IPS DF 6.9 (cell line): Measurements from ENCODE around the gene IGF2.
"Not testable (repeated sequence)": the region's sequence is repeated elsewhere in the genome, so short reads cannot be mapped to it uniquely, and the experiment has no call there.

ENCODE experiments used
- DNase-seq: peaks from one replicate; pipeline ENCODE4 v3.0.0-alpha.2; 2013; ENCODE audit warnings: low read depth, low spot score
- H3K27ac ChIP-seq: one replicate; pipeline ENCODE4 v1.5.1; 2013; ENCODE audit warnings: low read length, control low read depth
- H3K27me3 ChIP-seq: 2 replicates; pipeline ENCODE4 v1.6.1; 2013; ENCODE audit warnings: mild to moderate bottlenecking, low read length; ENCODE audit not compliant: control insufficient read depth, insufficient read depth
- H3K36me3 ChIP-seq: 2 replicates; pipeline ENCODE4 v1.6.1; 2013; ENCODE audit warnings: low read length; ENCODE audit not compliant: control insufficient read depth, insufficient read depth
- H3K4me1 ChIP-seq: 2 replicates; pipeline ENCODE4 v1.6.1; 2013; ENCODE audit warnings: low read length; ENCODE audit not compliant: control insufficient read depth, insufficient read depth
- H3K4me3 ChIP-seq: 2 replicates; pipeline ENCODE4 v1.5.1; 2013; ENCODE audit warnings: mild to moderate bottlenecking, low read length
- H3K9me3 ChIP-seq: 2 replicates; pipeline ENCODE4 v1.6.1; 2013; ENCODE audit warnings: low read length, inconsistent platforms; ENCODE audit not compliant: control insufficient read depth, insufficient read depth
- WGBS: extraction: QIAGEN DNeasy Blood & Tissue Kit; methylation state at CpG from one replicate; pipeline ENCODE4 v1.1.7; 2013; ENCODE audit warnings: mixed read lengths, missing lambda C conversion rate; ENCODE audit not compliant: insufficient read length, insufficient coverage; 5-methylcytosine and 5-hydroxymethylcytosine counted together

Gene IGF2

DNA sequence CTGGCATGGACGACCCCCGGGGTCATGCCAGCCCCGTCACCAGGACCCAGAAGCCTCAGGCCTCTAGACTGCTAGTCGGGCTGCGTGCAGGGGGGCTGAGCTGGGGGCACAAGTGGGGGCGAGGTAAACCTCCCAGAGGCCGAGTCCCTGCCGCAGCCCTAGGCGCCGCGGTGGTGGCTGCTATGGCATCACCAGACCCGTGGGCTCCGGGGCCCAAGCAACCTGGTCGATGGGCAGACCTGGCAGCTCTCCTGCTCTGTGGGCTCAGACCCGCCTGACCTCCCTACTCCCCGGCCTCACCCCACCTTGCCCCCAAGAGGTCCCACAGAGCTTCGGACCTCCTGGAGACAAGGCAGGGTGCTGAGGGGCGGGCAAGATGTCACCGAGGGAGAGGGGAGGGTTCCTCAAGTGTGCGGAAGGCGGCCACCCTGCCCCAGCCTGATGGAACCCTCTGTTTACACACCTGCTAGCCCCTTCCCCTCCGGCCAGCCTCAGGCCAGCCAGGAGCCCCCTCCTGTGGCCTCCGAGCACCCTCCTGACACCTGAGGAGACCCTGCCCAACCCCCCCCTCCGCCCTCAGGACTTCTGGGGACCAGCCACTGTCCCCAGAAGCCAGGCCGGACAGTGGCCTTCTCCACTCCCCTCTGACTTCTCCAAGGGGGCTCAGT is 9.4 kb downstream of the IGF2 start:
- DNase-seq: no peak
- WGBS: no CpG with 5 or more reads among the region's 25 CpGs
- no peak overlapping the region for H3K4me3 ChIP-seq

DNA sequence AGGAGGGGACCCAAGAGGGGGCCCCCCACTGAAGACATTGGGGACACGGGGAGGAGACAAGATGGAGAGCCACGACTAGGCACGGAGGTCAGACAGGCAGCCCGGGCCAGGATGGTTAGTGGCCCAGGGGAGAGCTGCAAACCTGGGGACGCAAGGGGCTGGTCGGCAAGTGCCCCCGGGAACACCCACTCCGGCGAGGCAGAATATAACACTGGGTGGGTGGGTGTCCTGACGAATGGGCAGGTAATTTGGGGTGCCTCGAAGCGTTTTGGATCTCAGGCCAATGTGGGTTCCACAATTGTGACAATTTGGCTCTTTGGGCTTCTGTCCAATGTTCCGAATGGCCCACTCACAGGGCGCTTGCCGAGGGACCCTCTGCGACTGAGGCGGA is 9.9 kb downstream of the IGF2 start:
- Histone ChIP-seq H3K27ac (no peak overlapping the region), H3K27me3 (no peaks in the 10 kb centered on the region), H3K9me3 (no peaks in the 10 kb centered on the region), H3K36me3 (no peaks in the 10 kb centered on the region), H3K4me3 (no peak overlapping the region), H3K4me1 (no peaks in the 10 kb centered on the region)
- no CpG with 5 or more reads among the region's 17 CpGs for WGBS
- DNase-seq: no peak

More for the DNA sequence above, 9.4 kb downstream of the IGF2 start:
- Histone ChIP-seq H3K27me3 (no peaks in the 10 kb centered on the region), H3K9me3 (no peaks in the 10 kb centered on the region), H3K36me3 (no peaks in the 10 kb centered on the region), H3K27ac (no peak overlapping the region), H3K4me1 (no peaks in the 10 kb centered on the region)

DNA sequence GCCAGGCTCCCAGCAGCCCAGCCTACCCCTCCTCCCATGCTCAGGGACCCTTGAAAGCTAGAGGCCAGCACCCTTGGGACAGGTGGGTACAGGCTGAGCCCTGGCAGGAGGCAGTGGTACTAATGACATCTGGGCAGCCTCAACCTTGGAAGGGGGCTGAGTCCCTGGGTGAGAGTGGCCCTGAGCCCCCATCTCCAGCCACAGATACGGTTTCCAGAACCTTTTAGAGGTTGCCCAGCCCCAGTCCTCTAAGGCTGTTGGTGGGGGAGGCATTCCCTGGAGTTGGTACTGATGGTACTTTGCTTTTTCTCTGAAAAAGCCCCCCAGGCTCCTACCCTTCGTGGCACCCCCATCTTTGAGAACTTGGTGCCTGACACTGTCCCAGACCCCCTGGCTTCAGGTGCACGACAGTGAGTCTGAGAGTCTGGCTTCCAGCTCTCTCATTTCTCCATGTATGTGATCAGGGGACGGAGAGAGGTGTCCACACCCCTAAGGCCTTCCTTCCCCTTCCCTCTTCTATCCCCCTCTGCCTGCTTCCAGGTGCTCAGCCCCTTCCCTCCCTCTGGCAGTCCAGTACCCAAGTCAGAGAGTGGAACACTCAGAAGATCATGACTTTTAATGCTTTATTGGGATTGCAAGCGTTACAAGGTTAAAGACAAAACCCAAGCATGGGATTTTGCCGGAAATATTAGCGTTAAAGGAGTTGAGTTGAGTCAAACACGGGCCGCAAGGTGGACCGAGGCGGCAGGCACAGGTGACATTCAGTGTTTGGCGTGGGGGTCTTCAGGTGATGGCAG is 10.5 kb downstream of the IGF2 start:
- no CpG with 5 or more reads among the region's 12 CpGs for WGBS
- Histone ChIP-seq H3K27me3 (no peaks in the 10 kb centered on the region), H3K36me3 (no peaks in the 10 kb centered on the region), H3K4me3 (no peak overlapping the region), H3K9me3 (no peaks in the 10 kb centered on the region), H3K4me1 (no peaks in the 10 kb centered on the region), H3K27ac (no peak overlapping the region)
- DNase-seq: no peak

DNA sequence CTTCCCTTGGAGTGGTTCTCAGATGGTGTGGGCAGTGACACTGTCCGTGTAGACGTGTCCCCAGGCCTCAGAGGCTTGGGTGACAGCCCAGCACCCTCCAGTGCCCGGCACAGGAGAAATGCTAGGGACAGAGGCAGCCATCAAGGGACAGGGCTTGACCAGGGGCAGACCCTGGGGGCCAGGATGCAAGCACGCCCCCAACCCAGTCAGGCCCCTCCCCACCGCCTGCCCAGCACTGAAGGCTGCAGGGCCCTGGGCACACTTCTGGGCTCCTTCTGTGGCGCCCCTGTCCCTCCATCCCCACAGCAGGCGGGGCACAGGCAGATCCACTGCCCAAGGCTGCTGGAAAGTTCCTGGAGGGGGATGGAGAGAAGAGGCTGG is 11.1 kb downstream of the IGF2 start:
- Histone ChIP-seq H3K36me3 (no peaks in the 10 kb centered on the region), H3K4me3 (no peak overlapping the region), H3K27me3 (no peaks in the 10 kb centered on the region), H3K9me3 (no peaks in the 10 kb centered on the region), H3K27ac (no peak overlapping the region), H3K4me1 (no peaks in the 10 kb centered on the region)
- no CpG with 5 or more reads among the region's 7 CpGs for WGBS
- DNase-seq: no peak

DNA sequence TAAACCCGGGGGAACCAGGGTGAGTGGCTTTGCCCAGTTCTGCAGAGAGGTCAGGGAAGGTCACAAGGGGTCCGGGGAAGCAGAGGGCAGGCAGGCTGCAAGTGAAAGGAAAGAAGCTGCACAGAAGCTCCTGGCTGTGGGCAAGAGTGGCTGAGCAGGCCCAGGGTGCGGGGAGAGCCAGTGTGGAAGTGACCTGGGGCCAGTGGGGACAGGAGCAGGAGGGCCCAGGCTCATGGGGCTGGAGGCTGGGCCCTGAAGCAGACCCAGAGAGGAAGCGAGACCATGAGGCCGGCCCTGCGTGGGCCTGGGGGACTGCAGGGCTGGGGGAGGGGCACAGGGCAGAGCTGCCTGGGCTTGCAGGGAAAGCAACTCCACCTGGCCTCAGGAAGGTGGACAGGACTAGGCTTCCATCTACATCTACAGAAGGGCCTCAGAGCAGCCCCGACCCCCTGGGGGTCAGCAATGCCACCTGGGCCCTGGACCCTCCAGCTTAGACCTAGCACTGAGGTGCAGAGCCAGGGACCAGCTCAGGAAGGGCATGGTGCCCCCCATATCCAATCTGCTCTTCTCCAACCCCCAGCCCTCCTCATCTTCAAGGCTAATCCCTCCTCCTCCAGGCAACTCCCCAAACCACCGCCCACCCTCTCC is 11.6 kb downstream of the IGF2 start:
- Histone ChIP-seq H3K27ac (no peak overlapping the region), H3K9me3 (no peaks in the 10 kb centered on the region), H3K4me3 (no peak overlapping the region), H3K36me3 (no peaks in the 10 kb centered on the region), H3K4me1 (0 out of 2 replicates have a peak, but pooled peaks cover under 1% of the 10 kb centered on the region), H3K27me3 (no peaks in the 10 kb centered on the region)
- no peak for DNase-seq
- WGBS: no CpG with 5 or more reads among the region's 8 CpGs

DNA sequence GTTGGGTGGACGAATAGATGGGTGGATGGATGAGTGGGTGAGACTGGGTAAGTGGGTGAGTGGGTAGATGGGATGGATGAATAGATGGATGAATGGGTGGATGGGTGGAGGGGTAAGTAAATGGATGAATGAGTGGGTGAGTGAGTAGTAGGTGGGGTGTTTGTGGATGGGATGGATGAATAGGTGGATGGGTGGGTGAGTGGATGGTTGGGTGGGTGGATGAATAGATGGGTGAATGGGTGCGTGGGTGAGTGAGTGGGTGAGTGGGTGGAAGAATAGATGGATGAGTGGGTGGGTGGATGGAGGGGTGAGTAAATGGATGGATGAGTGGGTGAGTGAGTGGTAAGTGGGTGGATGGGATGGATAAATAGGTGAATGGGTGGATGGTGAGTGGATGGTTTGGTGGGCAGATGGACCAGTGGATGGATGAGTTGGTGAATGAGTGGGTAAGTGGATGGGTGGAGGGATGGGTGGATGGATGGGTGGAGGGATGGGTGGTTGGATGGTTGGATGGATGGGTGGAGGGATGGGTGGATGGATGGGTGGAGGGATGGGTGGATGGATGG is 12.6 kb downstream of the IGF2 start:
- Histone ChIP-seq H3K27me3 (no peaks in the 10 kb centered on the region), H3K27ac (no peak overlapping the region), H3K4me3 (no peak overlapping the region), H3K9me3 (no peaks in the 10 kb centered on the region), H3K36me3 (no peaks in the 10 kb centered on the region), H3K4me1 (0 out of 2 replicates have a peak, but pooled peaks cover 1% of the 10 kb centered on the region)
- 100% methylated on average over 1 of the region's 2 CpGs for WGBS
- DNase-seq: no peak

DNA sequence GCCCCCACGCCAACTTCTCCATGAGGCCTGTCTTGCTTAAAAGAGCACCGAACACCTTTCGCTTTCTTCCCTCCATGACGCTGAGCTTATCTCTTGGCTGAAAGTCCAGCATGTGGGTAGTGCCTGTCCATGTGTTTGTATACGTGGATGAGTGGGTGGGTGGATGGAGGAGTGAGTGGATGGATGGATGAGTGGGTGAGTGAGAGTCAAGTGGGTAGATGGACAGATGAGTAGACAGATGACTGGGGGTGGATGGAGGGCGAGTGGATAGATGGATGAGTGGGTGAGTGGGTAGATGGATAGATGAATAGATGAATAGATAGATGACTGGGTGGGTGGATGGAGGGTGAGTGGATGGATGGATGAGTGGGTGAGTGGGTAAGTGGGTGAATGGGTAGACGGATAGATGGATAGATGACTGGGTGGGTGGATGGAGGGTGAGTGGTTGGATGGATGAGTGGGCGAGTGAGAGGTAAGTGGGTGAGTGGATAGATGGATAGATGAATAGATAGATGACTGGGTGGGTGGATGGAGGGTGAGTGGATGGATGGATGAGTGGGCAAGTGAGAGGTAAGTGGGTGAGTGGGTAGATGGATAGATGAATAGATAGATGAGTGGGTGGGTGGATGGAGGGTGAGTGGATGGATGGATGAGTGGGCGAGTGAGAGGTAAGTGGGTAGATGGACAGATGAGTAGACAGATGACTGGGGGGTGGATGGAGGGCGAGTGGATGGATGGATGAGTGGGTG is 14.3 kb downstream of the IGF2 start:
- H3K27me3 ChIP-seq, H3K36me3 ChIP-seq: not testable (repeated sequence)

DNA sequence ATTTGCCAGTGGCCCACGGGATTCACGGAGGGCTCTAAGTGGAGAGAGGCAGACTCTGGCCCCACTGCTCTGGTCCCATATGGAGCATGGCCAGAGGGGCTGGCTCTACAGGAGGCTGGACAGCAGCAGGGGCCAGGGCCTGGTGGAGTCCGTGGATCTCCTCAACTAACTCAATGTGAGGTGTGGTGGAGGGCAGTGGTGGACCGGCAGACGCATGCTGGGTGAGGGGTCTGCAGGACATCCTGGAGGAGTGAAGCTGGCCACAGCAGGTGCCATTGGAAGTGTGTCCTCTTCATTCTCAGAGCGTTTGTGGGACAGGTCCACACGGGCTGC is 15.6 kb downstream of the IGF2 start:
- no CpG with 5 or more reads among the region's 7 CpGs for WGBS
- H3K4me1 ChIP-seq: peaks cover 1% of the 10 kb centered on the region; the same call in 1 of the 2 replicates
- H3K9me3 ChIP-seq: no peaks in the 10 kb centered on the region
- H3K27ac ChIP-seq: no peak overlapping the region
- no peaks in the 10 kb centered on the region for H3K36me3 ChIP-seq
- H3K4me3 ChIP-seq: no peak overlapping the region
- no peaks in the 10 kb centered on the region for H3K27me3 ChIP-seq
- no peak for DNase-seq

More for the DNA sequence above, 14.3 kb downstream of the IGF2 start:
- not testable (repeated sequence) for H3K4me1 ChIP-seq, H3K9me3 ChIP-seq, H3K4me3 ChIP-seq, DNase-seq, H3K27ac ChIP-seq
- WGBS: no CpG with 5 or more reads among the region's 10 CpGs

DNA sequence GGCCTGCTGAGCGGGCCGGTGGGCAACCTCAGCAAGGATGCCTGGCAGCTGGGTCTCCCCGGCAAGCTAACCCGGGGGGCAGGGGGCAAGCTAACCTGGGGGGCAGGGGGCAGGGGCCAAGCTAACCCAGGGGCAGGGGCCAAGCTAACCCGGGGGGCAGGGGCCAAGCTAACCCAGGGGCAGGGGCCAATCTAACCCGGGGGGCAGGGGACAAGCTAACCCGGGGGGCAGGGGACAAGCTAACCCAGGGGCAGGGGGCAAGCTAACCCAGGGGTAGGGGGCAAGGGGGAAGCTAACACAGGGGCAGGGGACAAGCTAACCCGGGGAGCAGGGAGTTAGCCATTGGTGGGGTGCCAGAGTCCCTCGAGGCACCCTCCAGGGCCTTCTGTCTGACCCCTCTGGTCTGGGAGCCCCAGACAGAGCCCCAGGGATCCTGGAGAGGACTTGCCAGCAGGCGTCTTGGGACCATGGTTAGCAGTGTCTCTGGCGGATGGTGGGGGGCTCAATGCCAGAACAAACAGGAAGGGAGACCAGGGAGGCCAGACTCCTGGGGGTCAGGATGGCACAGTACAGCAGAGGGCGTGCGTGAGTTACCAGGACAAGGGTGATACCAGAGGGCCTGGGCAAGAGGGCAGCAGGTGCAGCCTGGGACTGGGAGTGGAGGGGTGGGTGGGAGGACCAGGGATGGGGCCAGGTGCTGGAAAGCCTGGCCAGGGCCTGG is 16.1 kb downstream of the IGF2 start:
- Histone ChIP-seq H3K4me3 (no peak overlapping the region), H3K27me3 (no peaks in the 10 kb centered on the region), H3K36me3 (no peaks in the 10 kb centered on the region), H3K27ac (no peak overlapping the region), H3K9me3 (no peaks in the 10 kb centered on the region), H3K4me1 (peaks cover 1% of the 10 kb centered on the region; the same call in 1 of the 2 replicates)
- WGBS: no CpG with 5 or more reads among the region's 13 CpGs
- no peak for DNase-seq
